Right renal cortex interstitium (tissue), 3 donors: ENCODE data around the gene BACE2. TPM values are rescaled to one million over a fixed set of nuclear protein-coding genes. Genes with fewer than 3 reads are reported as not detected.

ENCODE experiments used
- DNase-seq, 3 donors: peaks; one replicate each; pipeline ENCODE4 v3.0.0-alpha.2; 2013; ENCODE audit warnings: low read depth in 3 of 3, low spot score in 2 of 3
- polyA plus RNA-seq, 3 donors: library from polyadenylated mRNA; unstranded; fragments of 120-200 nt; gene quantifications; one replicate each; pipeline ENCODE4 v1.2.1, GENCODE V29; 2013; ENCODE audit not compliant: insufficient read length in 3 of 3

BACE2 gene
- polyA plus RNA-seq, 3 donors: 24.2 to 34.8 (median 29.7) TPM

GRCh38 chr21:41211060-41211805 lies 43.3 kb downstream of the BACE2 start:
- DNase-seq: no peak

- DNase-seq: peak in 1 of 3 donors; percentile 38
Measured at GRCh38 chr21:41213021-41213420, 45.1 kb downstream of the BACE2 start.

GRCh38 chr21:41215856-41216408 lies 48.0 kb downstream of the BACE2 start:
- DNase-seq: no peak

- DNase-seq: no peak
Measured at GRCh38 chr21:41216486-41216885, 48.5 kb downstream of the BACE2 start.

- DNase-seq: no peak
Measured at GRCh38 chr21:41217671-41218385, 49.9 kb downstream of the BACE2 start.

- no peak for DNase-seq
Measured at GRCh38 chr21:41219498-41220207, 51.7 kb downstream of the BACE2 start.

GRCh38 chr21:41220208-41220733 lies 52.3 kb downstream of the BACE2 start:
- no peak for DNase-seq

- no peak for DNase-seq
Measured at GRCh38 chr21:41222247-41223068, 54.5 kb downstream of the BACE2 start.

- DNase-seq: no peak
Measured at GRCh38 chr21:41226853-41227252, 58.9 kb downstream of the BACE2 start.

- no peak for DNase-seq
Measured at GRCh38 chr21:41227357-41228005, 59.5 kb downstream of the BACE2 start.

- no peak for DNase-seq
Measured at GRCh38 chr21:41228006-41228370, 60.0 kb downstream of the BACE2 start.

- no peak for DNase-seq
Measured at GRCh38 chr21:41228492-41228891, 60.5 kb downstream of the BACE2 start.

- DNase-seq: no peak
Measured at GRCh38 chr21:41228958-41229357, 61.0 kb downstream of the BACE2 start.

- DNase-seq: no peak
Measured at GRCh38 chr21:41229509-41230248, 61.7 kb downstream of the BACE2 start.

- DNase-seq: no peak
Measured at GRCh38 chr21:41230497-41230896, 62.5 kb downstream of the BACE2 start.

GRCh38 chr21:41231060-41231459 lies 63.1 kb downstream of the BACE2 start:
- no peak for DNase-seq

- DNase-seq: no peak
Measured at GRCh38 chr21:41232013-41232412, 64.1 kb downstream of the BACE2 start.

GRCh38 chr21:41233916-41234315 lies 66.0 kb downstream of the BACE2 start:
- no peak for DNase-seq

- DNase-seq: no peak
Measured at GRCh38 chr21:41234569-41234968, 66.6 kb downstream of the BACE2 start.
